HG03108 (cell line): ENCODE measurements around the gene FARP2.
A peak's percentile ranks its signal among the peaks of the same experiment; 100 is the strongest.
"Not testable (repeated sequence)": the region's sequence is repeated elsewhere in the genome, so short reads cannot be mapped to it uniquely, and the experiment has no call there.

Source experiments
- ATAC-seq: cut with Tn5 transposase; IDR thresholded peaks from one replicate; pipeline ENCODE4 v1.9.1; 2021; ENCODE audit warnings: moderate library complexity; ENCODE audit not compliant: unreplicated experiment

FARP2 gene

DNA sequence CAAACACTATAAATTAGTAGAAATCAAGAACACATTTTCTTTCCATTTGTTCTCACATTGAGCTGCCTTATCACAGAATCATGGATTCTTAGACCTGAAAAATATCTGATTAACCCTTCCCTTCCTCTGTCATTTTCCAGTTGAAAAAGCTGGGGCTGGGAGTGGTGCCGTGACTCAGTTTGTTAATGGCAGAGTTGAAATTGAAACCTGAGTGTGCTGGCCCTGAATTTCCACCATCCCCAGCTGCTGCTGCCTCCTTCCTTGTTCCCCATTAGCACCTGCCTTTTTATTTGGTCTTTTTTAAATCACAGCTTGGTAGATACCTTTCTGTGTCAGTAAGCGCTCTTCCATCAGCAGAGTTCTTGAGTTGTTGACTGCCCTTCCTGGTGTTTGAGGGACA, 10.6 kb downstream of the FARP2 start:
- no peak for ATAC-seq

GRCh38 chr2:241368643-241369042, 12.6 kb downstream of the FARP2 start:
- ATAC-seq, result no peak

DNA sequence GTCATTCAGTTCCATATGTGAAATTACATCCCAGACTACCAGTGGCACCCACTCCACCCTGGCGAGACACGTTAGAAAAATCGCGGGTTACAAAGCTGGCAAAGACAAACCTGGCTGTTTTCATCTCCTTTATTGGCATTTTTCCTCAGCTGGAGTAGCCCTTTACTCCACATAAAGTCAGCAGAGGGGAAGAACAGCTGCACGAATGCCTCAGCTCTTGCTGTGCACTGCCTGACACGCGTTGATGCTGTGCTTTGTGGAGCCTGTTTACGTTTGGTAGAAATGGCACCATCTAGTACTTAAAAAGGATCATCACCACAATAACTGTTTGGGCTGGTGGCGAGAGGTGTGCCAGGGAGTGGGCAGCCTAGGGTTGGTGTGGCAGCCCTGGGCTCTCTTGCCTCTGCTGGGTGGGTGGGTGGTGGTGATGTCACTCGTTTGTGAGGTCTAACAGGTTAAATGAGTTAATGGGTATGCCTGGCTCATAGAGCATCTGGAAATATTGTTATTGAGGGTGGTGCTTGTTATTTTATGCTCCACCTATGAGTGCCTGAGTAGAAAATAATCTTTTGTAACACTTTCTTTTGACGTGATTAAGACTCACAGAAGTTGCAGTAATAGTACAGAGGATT, 16.4 kb downstream of the FARP2 start:
- no peak for ATAC-seq

DNA sequence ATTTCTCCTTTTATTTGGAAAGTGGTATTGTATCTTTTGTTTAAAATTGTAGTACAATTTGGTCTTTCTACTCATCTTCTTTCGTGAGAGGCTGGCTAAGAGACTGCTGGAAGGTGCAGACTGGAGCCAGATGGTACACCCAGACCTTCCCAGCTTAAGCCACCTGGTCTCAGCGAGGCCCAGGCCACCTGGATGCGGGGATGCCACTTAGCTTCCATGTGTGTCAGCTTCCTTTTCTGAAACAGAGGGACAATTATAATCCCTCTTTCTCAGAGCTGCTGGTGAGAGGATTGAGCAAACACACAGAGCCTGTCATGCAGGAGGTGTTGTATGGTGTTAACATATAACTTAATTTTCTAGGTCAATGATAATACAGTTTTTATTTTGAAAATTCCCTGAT, 17.4 kb downstream of the FARP2 start:
- ATAC-seq, result no peak

DNA sequence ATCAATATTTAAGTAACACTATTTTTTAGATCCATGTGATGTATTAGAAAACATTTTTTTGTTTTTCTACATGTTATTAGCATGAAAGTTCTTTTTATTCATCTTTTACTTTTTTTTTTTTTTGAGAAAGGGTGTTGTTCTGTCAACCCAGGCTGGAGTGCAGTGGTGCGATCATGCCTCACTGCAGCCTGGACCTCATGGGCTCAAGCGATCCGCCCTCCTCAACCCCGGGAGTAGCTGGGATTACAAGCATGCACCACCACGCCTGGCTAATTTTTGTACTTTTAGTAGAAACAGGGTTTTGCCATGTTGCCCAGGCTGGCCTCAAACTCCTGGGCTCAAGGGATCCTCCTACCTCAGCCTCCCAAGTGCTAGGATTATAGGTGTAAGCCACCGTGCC, 17.8 kb downstream of the FARP2 start:
- not testable (repeated sequence) for ATAC-seq

DNA sequence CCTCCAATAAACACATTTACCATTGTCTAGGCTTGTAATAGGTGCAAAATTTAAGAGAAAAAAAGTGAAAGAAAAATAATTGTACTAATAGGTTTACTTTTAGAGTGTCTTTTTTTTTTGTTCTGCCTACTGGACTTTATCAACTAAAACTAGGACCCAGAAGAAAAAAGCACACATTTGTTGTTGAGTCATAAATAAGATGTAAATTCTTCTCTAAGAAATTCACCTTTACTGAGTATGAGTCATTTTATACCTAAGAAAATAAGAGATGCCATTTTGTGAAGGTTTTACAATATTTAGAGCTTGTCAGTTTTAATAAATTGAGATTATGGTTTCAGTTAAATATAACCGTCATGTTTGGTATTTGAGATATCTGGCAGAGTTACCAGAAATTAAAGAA, 19.2 kb downstream of the FARP2 start:
- no peak for ATAC-seq

- ATAC-seq, result no peak
Measured at GRCh38 chr2:241376808-241377207, 20.7 kb downstream of the FARP2 start.

- ATAC-seq, result no peak
Measured at GRCh38 chr2:241378816-241379215, 22.7 kb downstream of the FARP2 start.

- no peak for ATAC-seq
Measured at GRCh38 chr2:241379481-241380480, 23.7 kb downstream of the FARP2 start.

DNA sequence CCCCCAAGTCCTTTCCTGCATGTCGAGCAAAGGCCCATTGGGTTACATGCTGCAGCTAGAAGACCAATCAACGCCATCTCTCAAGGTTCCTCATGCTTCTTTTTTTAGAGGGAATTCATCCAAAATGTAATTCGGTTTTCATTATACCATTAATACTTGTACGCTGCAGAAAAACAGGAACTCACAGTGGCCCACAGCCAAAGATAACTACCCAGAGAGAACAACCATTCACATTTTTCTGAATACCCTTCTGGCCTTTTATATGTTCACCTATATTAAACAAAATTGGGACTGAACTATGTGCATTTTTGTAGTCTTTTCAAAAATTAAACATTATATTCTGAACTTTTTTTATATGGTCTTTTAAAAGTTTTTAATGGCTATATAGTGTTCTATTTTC, 25.8 kb downstream of the FARP2 start:
- no peak for ATAC-seq

DNA sequence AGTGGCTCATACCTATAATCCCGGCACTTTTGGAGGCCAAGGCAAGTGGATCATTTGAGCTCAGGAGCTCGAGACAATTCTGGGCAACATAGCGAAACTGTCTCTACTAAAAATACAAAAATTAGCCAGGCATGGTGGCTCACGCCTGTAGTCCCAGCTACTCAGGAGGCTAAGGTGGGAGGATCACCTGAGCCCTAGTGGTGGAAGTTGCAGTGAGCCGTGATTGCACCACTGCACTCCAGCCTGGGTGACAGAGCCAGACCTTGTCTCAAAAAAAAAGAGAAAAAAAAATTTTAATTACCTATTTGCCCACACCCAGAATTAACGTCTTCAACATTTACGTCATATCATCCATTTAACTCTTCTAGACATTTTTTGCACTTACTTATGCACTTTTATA, 29.4 kb downstream of the FARP2 start:
- not testable (repeated sequence) for ATAC-seq

DNA sequence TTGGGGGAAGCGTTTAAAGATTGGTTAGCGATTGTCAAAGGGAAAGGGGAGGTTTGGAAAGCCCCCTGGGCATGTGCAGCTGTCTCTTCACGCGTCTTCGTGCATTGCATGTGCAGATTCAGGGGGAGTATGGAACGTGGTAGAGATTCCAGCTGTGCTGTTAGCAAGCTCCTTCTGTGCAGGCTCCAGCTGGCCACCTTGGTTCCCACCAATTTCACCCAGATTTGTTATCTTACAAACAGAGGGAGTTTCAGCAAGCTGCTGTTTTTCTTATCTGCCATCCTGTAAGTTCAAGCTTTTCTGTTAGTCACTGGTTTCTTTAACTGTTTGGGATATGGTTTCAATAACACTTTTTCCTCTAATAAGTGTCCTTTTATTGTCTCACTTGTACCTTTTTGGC, 30.4 kb downstream of the FARP2 start:
- ATAC-seq, result no peak

DNA sequence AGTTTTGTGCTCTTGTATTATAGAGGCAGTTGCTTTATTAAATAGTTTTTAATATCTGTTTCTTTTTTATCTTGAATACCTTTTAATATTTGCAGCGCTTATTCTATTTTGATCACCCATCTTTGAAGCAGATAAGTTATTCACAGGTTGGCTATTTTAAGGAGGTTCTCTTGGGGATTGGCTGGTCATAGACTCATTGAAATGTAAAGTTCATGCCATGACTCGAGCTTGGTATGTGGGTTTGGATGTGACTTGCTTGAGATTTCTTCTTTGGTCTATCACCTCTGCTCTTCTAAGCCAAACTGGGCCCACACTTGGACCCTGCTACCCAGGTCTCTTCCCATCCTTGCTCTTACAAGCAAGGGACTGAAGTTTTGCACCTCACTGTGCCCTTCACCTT, 33.6 kb downstream of the FARP2 start:
- no peak for ATAC-seq

DNA sequence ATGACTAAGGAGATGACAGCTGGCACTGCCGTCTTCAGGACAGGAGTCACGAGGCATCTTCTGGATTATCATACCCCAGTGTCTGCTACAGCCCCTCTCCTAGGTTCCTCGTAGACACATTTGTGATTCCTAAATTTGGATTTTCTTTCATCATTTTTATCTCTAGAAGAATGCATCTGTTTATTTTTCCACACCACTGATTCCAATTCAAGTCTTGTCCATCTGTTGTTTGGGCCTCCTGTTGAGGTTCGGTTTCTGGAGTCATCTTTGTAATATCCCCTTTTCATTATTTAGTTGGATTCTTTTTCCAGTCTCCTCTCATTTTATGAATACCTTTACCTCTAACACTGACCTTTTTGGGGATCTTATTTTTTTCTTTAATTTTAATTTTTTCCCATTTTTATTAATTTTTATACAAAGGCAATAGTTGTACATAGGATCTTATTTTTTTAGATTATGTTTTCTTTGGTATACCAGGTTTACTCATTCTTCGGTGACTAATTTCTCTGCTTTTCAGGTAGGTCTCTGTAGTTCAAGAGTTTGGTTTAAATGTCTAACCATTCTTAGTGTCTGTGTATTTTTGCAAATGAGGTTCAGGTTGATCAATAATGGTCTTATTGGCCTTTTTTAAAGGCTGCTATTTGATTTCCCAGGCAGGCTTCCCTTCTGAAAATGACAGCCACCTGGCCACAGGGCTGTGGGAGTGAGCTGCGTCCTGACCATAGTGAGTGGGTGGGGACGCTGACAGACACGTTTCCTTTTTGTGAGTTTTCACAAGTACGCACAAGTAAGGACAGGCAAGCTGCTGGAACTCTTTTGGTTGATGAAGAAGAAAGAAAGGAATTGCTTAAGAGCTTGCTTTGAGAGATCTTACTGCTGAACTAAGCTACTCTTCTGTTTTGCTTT, 34.5 kb downstream of the FARP2 start:
- peak; percentile 54 for ATAC-seq

DNA sequence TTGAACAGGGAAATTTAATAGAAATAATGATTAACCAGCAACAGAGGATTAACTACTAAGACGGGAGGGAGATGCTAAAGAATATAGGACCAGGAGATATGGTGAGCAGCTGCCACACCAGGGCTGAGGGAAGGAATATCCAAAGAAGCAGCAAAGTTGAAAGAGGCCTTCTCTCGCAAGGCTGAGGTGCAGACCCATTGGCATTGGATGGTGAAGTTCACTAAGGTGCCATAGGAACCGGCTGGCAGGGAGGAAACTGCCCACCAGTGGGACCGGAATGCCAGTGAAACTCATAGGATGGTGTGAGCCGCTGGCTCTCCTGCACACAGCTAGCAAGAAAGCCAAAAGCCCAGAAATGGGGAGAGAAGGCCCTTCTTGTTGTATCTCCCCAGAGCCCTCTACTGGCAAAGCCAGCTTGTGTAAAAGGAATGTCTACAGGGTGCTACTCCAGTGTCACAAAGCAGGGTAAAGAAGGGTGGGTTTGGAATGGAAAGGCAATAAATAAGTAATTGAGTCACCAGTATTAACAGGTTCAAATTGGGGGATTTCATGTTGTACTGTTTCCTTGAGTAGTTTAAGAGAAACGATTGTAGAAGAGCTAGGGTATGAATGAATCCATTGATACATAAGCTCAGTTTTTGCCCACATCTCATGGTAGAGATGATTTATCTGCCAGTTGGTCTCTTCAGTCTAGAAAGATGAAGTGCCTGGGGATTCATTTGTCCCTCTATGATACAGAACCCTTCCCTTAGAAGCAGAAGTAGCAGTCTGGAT, 36.0 kb downstream of the FARP2 start:
- no peak for ATAC-seq

- ATAC-seq, result not testable (repeated sequence)
Measured at GRCh38 chr2:241392753-241393152, 36.7 kb downstream of the FARP2 start.

DNA sequence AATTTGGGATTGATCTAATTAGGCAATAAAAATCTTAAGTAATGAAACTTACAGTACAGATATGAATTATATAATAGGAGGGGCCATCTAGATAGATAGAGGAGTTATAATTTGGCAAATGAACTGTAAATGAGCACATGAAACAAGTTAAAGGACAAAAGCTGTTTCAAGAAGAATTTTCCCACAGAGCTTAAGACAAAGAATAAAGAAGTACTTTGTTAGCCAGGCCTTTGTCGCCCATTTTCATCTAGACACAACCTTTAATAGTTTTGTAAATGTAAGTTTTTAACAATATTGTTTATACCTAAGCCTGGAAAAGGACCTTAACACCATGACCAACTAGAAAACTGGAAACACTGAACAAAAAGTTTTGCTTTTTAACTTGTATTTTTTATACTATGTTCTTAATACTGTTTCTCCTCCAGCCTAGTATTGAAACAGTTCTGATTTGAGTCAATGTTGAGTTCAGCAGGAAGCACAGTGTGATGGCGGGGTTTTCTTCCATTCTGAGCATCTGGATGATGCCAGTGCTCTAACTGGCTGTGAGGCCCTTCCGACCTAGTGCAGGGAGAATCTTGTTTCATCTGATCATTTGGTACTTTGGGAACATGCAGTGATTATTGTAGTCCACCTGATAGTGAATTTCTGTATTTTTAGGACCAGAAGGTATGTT, 37.6 kb downstream of the FARP2 start:
- ATAC-seq, result no peak

DNA sequence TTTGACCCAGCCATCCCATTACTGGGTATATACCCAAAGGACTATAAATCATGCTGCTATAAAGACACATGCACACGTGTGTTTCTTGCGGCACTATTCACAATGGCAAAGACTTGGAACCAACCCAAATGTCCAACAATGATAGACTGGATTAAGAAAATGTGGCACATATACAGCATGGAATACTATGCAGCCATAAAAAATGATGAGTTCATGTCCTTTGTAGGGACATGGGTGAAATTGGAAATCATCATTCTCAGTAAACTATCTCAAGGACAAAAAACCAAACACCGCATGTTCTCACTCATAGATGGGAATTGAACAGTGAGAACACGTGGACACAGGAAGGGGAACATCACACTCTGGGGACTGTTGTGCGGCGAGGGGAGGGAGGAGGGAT, 40.7 kb downstream of the FARP2 start:
- ATAC-seq, result not testable (repeated sequence)

DNA sequence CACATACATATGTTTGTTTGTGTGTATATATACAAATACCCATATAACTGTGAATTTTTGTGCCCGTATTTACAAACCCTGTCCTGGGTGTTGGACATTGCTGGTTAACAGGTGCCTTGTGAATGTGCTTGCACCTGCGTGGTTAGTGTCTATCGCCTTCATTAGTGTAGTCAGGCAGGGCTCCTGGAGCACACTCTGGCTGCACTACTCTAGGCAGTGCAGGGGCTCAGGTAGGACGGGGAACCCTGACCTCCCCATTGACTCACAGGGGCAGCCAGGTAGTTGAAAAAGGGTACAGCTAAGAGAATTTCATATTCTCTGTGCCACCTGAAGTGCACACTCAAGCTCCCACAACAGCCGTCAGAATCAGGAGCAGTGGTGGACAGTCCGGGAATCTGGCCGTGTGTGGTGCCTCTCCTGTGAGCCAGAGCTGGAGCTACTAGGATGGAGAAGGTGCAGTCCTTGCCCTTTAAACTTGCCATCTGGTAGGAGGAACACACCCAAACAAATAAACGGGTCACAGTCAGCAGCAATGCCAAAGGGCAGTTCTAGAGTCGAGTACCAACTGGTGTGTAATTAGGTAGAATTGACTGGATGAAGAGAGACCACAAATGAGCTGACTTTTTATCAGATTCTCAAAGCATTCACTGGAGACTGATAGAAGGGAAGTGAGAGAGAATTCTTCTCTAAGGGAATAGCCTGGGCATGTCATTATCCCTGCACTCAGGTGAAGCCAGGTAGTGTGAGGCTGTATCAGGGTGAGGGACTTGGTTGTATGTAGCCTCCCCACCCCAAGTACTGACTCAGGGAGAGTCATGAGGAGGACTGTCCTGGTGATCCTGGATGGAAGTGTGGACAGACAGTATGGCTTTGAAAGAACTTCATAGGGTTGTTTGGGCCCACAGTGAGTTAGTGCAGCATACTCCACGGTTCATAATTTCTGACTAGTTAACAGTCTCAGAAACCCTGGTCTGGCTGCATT, 44.1 kb downstream of the FARP2 start:
- ATAC-seq, result no peak
